HG02840 (cell line): ENCODE measurements around the gene HLA-DRB5.
A peak's percentile ranks its signal among the peaks of the same experiment; 100 is the strongest.
"Not testable (repeated sequence)": the region's sequence is repeated elsewhere in the genome, so short reads cannot be mapped to it uniquely, and the experiment has no call there.

Source experiments
- ATAC-seq: cut with Tn5 transposase; IDR thresholded peaks from one replicate; pipeline ENCODE4 v1.9.1; 2021; ENCODE audit warnings: mild to moderate bottlenecking, moderate library complexity, moderate number of reproducible peaks; ENCODE audit not compliant: unreplicated experiment, low FRiP score

Gene HLA-DRB5

DNA sequence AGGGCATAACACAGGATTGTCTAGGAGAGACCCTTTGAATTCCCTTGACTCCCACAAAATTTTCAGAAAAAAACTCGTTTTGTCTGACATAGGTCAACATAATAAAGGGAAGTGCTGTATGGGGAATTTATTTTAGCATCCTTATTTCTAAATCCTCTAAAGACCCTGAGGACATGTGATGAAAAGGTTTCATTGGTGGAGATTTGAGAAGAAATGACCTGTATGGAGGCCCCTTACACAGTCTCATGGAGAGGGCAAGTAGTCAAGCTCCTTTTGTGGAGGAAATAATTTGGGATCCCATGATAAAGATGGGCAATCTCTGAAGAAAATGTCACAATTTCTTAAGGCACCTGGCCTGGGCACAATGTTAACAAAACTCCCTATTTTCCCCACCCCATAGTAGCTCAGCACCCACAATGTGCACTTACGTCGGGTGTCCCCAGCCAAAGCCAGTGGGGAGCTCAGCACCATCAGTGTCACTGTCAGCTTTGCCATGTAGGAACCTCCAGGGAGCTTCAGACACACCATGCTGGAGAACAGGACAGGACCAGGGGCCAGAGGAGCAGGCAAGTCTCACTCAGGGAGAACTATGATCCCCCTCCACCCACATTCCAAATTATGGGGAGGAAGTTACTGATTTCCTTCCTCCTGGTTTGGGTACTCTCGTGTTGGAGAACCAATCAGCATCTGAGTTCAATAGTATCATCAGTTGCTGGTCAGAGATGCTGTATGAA lies at the start of gene HLA-DRB5:
TSS of gene HLA-DRB5 (minus strand) at position 591 of the 734 bp plus-strand sequence. CDS start at position 528, 63 bp downstream.
- peak; percentile 82 for ATAC-seq

DNA sequence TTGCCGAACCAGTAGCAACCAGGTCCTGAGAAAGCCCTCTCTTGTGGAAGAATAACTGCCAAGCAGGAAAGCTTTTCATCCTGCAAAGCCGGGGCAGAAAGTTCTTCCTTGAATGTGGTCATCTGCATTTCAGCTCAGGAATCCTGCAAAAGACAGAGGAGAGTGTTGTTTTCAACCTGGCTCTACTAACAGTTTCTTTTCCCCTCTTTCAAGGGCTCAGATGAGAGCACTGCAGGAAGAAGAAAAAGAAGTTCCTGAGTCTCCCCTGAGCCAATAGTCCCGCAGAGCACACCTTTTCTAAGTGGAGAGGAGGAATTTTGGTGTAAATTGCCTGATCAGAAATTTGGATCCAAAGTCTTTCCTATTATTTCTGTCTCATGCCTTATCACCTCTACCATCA lies 48.9 kb upstream of the HLA-DRB5 start:
- ATAC-seq, result no peak

DNA sequence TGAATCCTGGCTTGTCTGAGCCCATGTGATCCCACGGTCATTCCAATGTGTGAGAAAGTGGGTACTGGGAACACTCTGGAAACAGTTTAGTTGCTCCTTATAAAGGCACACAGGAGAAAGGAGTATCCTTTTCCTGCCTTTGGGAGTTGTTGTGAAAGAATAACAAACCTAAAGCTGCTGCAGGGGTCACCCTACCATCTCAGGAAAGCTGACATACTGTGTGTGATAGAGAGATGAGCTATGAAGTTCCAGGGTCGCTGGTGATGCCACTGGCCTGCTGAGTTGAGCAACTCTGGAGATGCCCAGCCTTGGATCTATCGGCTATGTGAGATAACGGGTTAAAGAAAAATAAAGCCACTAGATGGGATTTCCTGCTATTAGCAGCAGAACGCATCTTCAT lies 47.4 kb upstream of the HLA-DRB5 start:
- not testable (repeated sequence) for ATAC-seq

DNA sequence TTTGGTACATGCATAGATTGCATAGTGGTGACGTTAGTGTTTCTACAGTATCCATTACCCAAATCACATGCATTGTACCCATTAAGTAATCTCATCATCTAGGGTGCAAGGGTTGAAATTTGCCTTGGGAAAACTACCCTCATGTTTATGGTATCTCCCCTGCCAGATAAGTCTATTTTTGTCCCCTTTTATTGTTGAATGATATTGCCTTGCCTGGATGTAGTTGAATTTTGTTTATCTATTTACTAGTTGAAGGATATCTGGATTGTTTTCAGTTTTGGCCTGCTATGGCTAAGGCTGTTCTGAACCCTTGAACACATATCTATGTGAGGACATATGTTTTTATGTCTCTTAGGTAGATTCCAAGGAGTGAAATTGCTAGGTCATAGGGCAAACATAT lies 46.2 kb upstream of the HLA-DRB5 start:
- ATAC-seq, result no peak

- ATAC-seq, result no peak
These were observed 40.3 kb upstream of the HLA-DRB5 start for GRCh38 chr6:32570363-32570905.

DNA sequence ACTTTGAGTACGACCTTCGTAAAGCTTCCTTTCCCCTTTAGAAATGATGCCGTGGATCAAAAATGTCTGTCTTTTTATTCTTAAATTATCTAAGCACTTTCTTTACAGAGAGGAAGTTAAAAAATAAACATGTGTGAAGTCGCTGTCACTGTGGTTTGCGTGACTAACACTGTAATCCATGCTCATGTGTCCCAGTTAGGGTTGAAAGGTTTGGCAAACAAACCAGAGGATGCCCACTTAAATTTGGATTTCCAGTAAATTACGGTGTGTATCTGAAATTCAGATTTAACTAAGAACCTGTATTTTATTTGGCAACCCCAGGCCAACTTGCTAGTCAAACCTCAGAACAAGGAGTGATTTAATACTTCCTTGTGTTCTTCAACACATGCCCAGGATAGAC lies 38.5 kb upstream of the HLA-DRB5 start:
- ATAC-seq, result no peak

DNA sequence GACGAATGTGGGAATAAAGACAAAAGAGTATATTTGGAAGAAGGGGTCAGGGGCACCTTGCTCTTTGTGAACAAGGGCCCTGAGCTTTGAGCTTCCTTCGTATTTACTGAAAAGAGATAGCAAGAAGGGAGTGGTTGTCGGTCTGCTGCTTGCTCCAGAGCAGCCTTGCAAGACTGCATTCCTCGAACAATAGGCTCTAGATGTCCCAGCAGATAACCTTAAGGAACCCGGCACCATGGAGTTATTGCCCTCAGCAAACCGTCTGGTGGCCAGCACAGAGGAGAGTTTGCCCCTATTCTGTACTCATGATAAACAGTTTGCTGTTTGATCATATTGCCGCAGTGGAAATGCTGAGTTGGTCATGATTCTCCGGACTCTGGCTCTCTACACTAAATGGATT lies 36.9 kb upstream of the HLA-DRB5 start:
- no peak for ATAC-seq

GRCh38 chr6:32565511-32565910 lies 35.4 kb upstream of the HLA-DRB5 start:
- no peak for ATAC-seq

- ATAC-seq, result no peak
These were observed 32.9 kb upstream of the HLA-DRB5 start for GRCh38 chr6:32562940-32563339.

DNA sequence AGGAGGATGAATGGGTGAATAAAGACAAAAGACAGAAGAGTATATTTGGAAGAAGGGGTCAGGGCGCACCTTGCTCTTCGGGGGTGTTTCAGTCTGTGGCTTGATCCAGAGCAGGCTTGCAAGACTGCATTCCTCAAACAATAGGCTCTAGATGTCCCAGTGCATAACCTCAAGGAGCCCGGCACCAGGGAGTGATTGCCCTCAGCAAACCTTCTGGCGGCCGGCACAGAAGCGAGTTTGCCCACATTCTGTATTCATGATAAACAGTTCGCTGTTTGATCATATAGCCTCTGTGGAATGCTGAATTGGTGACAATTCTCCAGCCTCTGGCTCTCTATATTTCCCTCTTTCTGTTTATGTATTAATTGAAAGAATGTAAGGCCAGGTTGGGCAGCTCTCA lies 29.7 kb upstream of the HLA-DRB5 start:
- no peak for ATAC-seq

GRCh38 chr6:32558426-32559057 lies 28.5 kb upstream of the HLA-DRB5 start:
- ATAC-seq, result no peak

- no peak for ATAC-seq
These were observed 24.3 kb upstream of the HLA-DRB5 start for GRCh38 chr6:32554116-32554965.

GRCh38 chr6:32553037-32553742 lies 23.1 kb upstream of the HLA-DRB5 start:
- no peak for ATAC-seq

DNA sequence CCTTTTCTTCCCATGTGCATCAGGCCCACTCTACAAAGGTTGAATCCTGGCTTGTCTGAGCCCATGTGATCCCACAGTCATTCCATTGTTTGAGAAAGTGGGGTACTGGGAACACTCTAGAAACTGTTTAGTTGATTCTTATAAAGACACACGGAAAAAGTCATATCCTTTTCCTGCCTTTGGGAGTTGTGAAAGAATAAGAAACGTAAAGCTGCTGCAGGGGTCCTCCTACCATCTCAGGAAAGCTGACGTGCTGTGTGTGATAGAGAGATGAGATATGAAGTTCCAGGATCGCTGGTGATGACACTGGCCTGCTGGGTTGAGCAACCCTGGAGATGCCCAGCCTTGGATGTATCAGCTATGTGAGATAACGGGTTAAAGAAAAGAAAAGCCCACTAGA lies 21.3 kb upstream of the HLA-DRB5 start:
- no peak for ATAC-seq

DNA sequence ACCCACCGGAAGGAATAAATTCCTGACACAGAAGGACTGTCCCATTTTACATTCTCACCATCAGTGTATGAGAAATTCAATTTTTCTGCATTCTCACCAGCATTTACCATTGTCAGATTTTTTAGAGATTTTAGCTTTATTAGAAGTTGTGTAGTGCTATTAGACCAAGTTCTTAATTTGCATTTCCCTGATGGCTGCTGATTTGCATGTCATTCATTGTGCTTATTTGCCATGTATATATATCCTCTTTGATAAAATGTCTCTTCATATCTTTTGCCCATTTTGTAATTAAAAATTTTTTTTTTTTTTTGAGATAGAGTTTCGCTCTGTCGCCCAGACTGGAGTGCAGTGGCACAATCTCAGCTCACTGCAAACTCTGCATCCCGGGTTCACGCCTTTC lies 9.8 kb upstream of the HLA-DRB5 start:
- no peak for ATAC-seq

DNA sequence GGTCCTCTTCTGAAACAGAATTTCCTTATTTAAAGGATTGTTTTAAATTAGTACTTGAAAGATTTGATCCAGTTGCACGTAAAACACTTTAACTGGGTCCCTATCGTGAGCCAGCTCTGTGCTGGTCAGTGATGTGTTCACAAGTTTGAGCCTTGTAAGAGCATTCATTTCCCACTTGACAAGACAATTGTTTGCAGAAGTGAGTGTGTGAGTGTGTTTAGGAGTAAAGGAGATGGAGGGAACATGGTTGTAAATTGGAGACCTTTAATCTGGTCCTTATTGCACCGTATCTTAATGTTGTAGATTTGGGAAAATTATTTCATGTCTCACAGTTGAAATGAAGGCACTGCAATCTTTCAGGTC lies 325 bp upstream of the HLA-DRB5 start:
- peak; percentile 38 for ATAC-seq

DNA sequence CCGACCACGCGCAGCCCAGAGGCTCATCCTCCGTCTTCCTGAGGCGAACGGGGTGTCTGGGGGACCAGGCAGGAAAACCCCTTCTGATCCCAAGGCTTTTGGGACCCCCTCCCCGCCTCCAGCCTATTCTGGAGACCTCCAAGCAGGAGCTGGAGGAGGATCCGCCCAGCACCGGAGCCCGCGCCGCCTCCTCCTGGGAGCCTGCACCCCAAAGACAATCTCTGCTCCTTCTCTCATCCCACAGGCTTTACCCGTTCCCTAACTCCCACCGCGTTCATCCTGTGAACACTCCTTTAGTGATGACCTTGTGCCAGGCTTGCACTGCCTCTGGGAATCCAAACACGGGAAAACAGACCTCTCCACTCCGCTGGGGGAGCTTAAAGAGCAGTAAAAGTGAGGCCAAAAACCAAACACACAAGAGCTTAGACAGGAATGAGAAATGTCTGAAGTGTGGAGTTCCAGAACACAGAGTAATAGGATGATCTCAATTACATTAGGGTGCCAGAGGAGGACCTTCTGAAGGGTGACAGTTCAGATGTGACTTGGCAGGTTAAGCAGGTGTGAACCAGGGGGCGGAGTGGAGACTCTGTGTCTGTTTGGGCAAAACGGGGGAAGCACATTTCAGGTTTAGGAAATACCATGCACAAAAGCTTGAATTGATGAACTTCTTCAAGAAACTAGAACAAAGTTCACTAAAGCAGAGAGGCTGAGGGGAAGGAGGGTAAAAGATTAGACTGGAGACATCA lies 7.6 kb downstream of the HLA-DRB5 start:
- ATAC-seq, result no peak

GRCh38 chr6:32519910-32520258 lies 10.2 kb downstream of the HLA-DRB5 start:
- no peak for ATAC-seq

DNA sequence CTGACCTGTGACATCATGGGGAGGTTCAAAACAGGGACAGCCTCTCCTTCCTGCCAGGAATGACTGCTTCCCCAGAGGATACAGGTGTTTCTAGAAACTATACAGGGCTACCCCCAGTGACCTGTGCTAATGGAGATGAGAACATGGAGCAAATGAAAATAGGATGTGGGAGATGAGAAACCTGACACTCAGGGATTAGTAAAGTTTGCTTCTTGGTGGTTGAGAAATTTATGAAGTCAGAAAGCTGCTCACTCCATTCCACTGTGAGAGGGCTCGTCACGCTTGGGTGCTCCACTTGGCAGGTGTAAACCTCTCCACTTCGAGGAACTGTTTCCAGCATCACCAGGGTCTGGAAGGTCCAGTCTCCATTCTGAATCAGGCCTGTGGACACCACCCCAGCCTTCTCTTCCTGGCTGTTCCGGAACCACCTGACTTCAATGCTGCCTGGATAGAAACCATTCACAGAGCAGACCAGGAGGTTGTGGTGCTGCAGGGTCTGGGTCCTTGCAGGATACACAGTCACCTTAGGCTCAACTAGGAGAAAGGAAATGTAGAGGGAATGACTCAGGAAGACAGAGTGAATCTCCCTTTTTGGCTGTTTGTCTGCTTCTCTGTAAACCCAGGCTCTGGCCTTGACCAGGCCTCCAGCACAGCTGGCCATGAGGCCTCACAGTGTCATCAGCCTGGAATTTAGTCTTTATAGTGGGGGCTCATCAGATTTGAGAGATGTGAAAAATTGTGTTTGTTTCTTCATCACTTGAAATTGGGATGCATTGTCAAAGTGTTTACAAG lies 10.8 kb downstream of the HLA-DRB5 start:
- no peak for ATAC-seq
